Measurements from ENCODE around the gene PRRX2. TPM values are rescaled to one million over a fixed set of nuclear protein-coding genes. Genes with fewer than 3 reads are reported as not detected.
A peak's percentile ranks its signal among the peaks of the same experiment; 100 is the strongest.

PRRX2 gene
- total and polyA plus RNA-seq, 2 of the 4 experiments (the other 2 are of a cell fraction): 12.7 to 35.5 TPM

- no peaks in the 10 kb centered on the region; the same call in 1 of the 2 replicates for H3K9me1 ChIP-seq (ENCODE audit: insufficient read depth, low read length)
These were observed 87.7 kb downstream of the PRRX2 start, which contains the start of gene PTGES for GRCh38 chr9:129752900-129753729. Gene PTGES, minus strand, starts transcription at chr9:129753042. Its CDS starts 30 bp downstream, at chr9:129753012.

More at GRCh38 chr9:129752900-129753729, 87.7 kb downstream of the PRRX2 start, which contains the start of gene PTGES:
- H3K4ac ChIP-seq (ENCODE audit: low read depth, low read length): peak within 1 kb of the TSS; percentile 58
- H4K91ac ChIP-seq (ENCODE audit: insufficient read depth, low read depth, low read length): peak within 1 kb of the TSS; percentile 71
- ChIA-PET POLR2A (ENCODE audit: unreplicated experiment) (interaction anchor here (1.3 kb wide), 1 partner anchor 8 kb away, joined by 3 read pairs; no protein-coding TSS in a partner anchor), CTCF (no interaction called here)
- TF ChIP-seq POLR2A (IDR thresholded peaks at IDR 0.05; ENCODE audit: low read depth, low read length) (peak; percentile 40; the same call in 1 of the 2 replicates), MXI1 (IDR thresholded peaks at IDR 0.05; ENCODE audit: borderline replicate concordance, low read depth, low read length) (0 out of 2 replicates have a peak, but pooled peaks have one; percentile 43), RAD21 (IDR thresholded peaks at IDR 0.05; ENCODE audit: low read length) (peak; percentile 11; the same call in 1 of the 2 replicates), NFE2L2 (IDR thresholded peaks at IDR 0.05; ENCODE audit: low read depth, low read length) (no peak), BHLHE40 (IDR thresholded peaks at IDR 0.05; ENCODE audit: low read depth, low read length) (peak; percentile 31; the same call in 1 of the 2 replicates), ELK1 (IDR thresholded peaks at IDR 0.05; ENCODE audit: borderline replicate concordance, low read depth, low read length) (no peak), MAZ (IDR thresholded peaks at IDR 0.05; ENCODE audit: borderline replicate concordance, low read depth, low read length) (peak; percentile 55; the same call in 1 of the 2 replicates)
- H2AFZ ChIP-seq (replicated peaks; ENCODE audit: low read length, poor library complexity): peak within 1 kb of the TSS; percentile 93
- peaks cover 0 to 3% of the 10 kb centered on the region in 2 experiments; a peak in 2 of 4 replicates for H3K79me1 ChIP-seq (ENCODE audit: low read depth in 1 of 2, low read length in 2 of 2)
- no peak within 1 kb of the TSS for H3K56ac ChIP-seq (ENCODE audit: extremely low read depth, insufficient read depth, low read length)
- peak within 1 kb of the TSS; percentile 27 for H2BK20ac ChIP-seq (ENCODE audit: low read depth, low read length)
- in situ Hi-C loops (cut with MboI; ENCODE audit: low sequenced_read_pairs): no loop called here
- peak within 1 kb of the TSS; percentile 50; the same call in 2 of the 3 replicates for H2BK15ac ChIP-seq (ENCODE audit: low read depth, low read length)
- H2BK5ac ChIP-seq (ENCODE audit: low read depth, low read length, poor library complexity, severe bottlenecking): no peak within 1 kb of the TSS
- H2AK5ac ChIP-seq (ENCODE audit: low read depth, low read length): peak within 1 kb of the TSS; percentile 78
- peaks cover 17% of the 10 kb centered on the region for H3K4me1 ChIP-seq (ENCODE audit: control insufficient read depth, insufficient read depth, low read length)
- H2BK120ac ChIP-seq (ENCODE audit: low read depth, low read length): peak within 1 kb of the TSS; percentile 68
- 0 out of 2 replicates have a peak, but pooled peaks cover 3% of the 10 kb centered on the region for H3K27me3 ChIP-seq (ENCODE audit: control insufficient read depth, insufficient read depth, low read length)
- no peaks in the 10 kb centered on the region for H3K9me3 ChIP-seq (ENCODE audit: control insufficient read depth, insufficient read depth, low read length)
- H3K27ac ChIP-seq (ENCODE audit: insufficient read depth, low read length): peak within 1 kb of the TSS; percentile 7; the same call in 1 of the 2 replicates
- peak within 1 kb of the TSS; percentile 70 for H3K4me2 ChIP-seq (ENCODE audit: low read depth, low read length)
- H4K8ac ChIP-seq (ENCODE audit: low read depth in 2 of 2, low read length in 2 of 2): peak within 1 kb of the TSS; percentile 62 to 79
- no TSS peak for BruUV-seq (replicated peaks)
- peaks cover 3% of the 10 kb centered on the region for H3K36me3 ChIP-seq (ENCODE audit: control insufficient read depth, insufficient read depth, low read length)
- 17% methylated on average over 8 of the region's 23 CpGs; no CpG with 5 or more reads in 1 of the 2 experiments for WGBS, 2 experiments (ENCODE audit: extremely low coverage in 2 of 2, insufficient read length in 1 of 2)
- peak within 1 kb of the TSS; percentile 60 for H2AK9ac ChIP-seq (replicated peaks; ENCODE audit: low read depth, low read length, poor library complexity)
- H3K18ac ChIP-seq (ENCODE audit: low read depth, low read length): peak within 1 kb of the TSS; percentile 10; the same call in 1 of the 2 replicates
- dilution Hi-C loops (cut with HindIII; ENCODE audit: low sequenced_read_pairs, unreplicated experiment): no loop called here
- H4K5ac ChIP-seq (ENCODE audit: low read depth, low read length): peak within 1 kb of the TSS; percentile 7
- peak within 1 kb of the TSS; percentile 31 for H3K4me3 ChIP-seq (ENCODE audit: insufficient read depth, low read depth, low read length)
- H4K20me1 ChIP-seq (ENCODE audit: insufficient read depth, low read length): 0 out of 2 replicates have a peak, but pooled peaks cover 3% of the 10 kb centered on the region
- ATAC-seq (ENCODE audit: low read depth): peak; percentile 100
- peak within 1 kb of the TSS; percentile 41 for H3K9ac ChIP-seq (ENCODE audit: low read depth, low read length)
- peak; percentile 87 for DNase-seq
- peak within 1 kb of the TSS; percentile 77 for H3K14ac ChIP-seq (replicated peaks; ENCODE audit: low read depth, low read length)
- peak within 1 kb of the TSS; percentile 63; the same call in 1 of the 2 replicates for H3K23ac ChIP-seq (ENCODE audit: low read depth, low read length)
- intact Hi-C loops (cut with micrococcal nuclease): no loop called here

Measured in IMR-90 (cell line).